Adipocyte (in vitro differentiated cells): ENCODE measurements around the gene CMKLR1.

ENCODE experiments used
- DNase-seq: peaks from one replicate; pipeline ENCODE4 v3.0.0-alpha.2; 2015; ENCODE audit warnings: low read depth
- H3K27me3 ChIP-seq: replicated peaks from 2 replicates; pipeline ENCODE4 v1.7.0; 2013; ENCODE audit warnings: mild to moderate bottlenecking, low read length, moderate library complexity; ENCODE audit not compliant: control insufficient read depth, insufficient read depth
- H3K36me3 ChIP-seq: 2 replicates; pipeline ENCODE4 v1.7.0; 2013; ENCODE audit warnings: low read length, mild to moderate bottlenecking, moderate library complexity; ENCODE audit not compliant: control insufficient read depth, insufficient read depth, severe bottlenecking
- H3K4me1 ChIP-seq: 2 replicates; pipeline ENCODE4 v1.7.0; 2013; ENCODE audit warnings: mild to moderate bottlenecking, low read length, moderate library complexity; ENCODE audit not compliant: control insufficient read depth, insufficient read depth
- H3K4me3 ChIP-seq: 2 replicates; pipeline ENCODE4 v1.7.0; 2013; ENCODE audit warnings: mild to moderate bottlenecking, low read length, moderate library complexity
- H3K9ac ChIP-seq: 2 replicates; pipeline ENCODE4 v1.7.0; 2013; ENCODE audit warnings: mild to moderate bottlenecking, low read length, moderate library complexity
- H3K9me3 ChIP-seq: 2 replicates; pipeline ENCODE4 v1.7.0; 2013; ENCODE audit warnings: mild to moderate bottlenecking, low read length, moderate library complexity; ENCODE audit not compliant: control insufficient read depth

Gene CMKLR1

DNA sequence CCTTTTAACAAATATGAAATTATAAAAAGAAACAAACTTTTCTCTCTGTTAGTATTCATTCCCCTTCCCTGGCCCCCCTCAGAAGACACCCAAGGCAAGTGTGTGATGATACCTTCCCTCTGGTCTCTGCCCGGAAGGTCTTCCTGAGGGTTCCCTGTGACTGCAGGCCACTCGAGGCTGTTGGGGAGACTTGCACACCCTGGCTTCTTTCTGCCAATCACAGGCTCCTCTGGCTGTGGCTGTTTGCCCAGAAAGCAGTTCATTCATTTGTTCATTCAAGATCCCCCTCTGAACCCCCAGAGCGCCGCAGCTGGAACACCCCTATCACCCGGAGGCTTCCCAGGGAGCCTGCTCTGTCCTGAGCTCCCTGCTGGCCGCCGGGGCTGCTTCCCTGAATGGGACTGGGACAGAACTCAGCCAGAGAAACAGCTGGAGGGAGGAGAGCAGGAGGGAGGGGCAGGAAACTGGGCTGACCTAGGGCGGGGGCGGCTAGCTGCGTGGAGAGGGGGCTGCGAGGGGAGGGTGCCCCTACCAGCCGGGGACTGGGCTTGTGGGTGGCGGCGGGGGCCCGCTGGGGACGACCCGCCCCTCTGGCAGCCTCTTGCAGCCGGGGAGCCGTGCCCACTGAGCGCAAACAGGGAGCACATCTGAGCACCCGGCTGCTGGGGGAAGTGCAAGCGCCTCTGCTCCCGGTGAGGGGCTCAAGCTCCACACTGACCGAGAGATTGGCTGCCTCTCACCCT lies at the start of gene CMKLR1:
Gene CMKLR1 (minus strand): TSS at position 397 of the 743 bp plus-strand sequence. CDS start 45,720 bp downstream, outside the sequence.
- peak; percentile 62 for DNase-seq
- Histone ChIP-seq H3K27me3 (no peaks in the 10 kb centered on the region), H3K9me3 (no peaks in the 10 kb centered on the region), H3K4me3 (peak within 1 kb of the TSS; percentile 62), H3K9ac (peak within 1 kb of the TSS; percentile 50), H3K4me1 (peaks cover 33% of the 10 kb centered on the region), H3K36me3 (no peaks in the 10 kb centered on the region)

DNA sequence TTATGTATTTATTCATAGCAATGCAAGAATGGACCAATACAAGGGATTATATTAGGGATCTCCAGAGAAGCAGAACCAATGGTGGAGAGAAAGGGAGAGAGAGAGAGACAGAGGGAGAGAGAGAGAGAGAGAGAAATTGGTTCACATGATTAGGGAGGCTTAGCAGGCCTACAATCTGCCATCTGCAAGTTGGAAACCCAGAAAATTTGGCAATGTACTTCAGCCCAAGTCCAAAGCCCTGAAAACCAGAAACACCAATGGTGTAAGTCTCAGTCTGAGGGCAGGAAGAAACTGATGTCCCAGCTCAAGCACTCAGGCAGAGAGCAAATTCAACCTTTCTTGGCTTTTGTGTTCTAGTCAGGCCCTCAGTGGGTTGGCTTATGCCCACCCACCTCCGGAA lies 48.7 kb upstream of the CMKLR1 start:
- Histone ChIP-seq H3K9ac (no peak overlapping the region), H3K27me3 (peaks cover 24% of the 10 kb centered on the region), H3K4me1 (no peaks in the 10 kb centered on the region), H3K9me3 (peaks cover 16% of the 10 kb centered on the region), H3K36me3 (no peaks in the 10 kb centered on the region), H3K4me3 (no peak overlapping the region)
- no peak for DNase-seq

DNA sequence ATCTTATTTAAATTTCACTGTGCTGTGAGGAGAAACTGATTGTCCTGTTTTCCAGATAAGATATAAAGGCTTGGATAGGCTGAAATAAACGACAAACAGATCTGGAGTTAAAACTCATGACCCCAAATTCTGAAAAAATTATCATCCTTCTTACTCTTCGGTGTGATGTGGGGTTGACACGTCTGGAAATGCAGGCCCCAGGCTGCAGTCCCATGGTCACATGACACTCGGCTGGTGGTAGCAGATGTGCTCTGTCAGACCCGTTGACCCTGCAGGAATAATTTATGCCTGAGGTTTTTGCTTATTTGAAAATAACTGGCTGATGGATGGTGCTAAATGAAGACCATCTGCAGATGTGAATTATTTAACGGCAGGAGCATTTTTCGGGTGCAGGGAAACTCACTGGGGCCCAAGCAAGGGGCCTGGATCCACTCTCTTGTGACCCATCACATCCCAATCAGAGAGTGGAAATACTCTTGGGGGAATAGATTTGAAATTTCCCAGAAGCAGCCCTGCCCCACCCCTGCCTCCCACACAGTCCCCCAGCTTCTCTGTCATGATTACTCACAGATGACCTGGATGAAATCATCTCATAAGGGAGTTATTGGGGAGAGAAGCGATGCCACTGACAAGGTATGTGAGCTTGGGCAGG lies 47.7 kb upstream of the CMKLR1 start:
- Histone ChIP-seq H3K9ac (no peak overlapping the region), H3K4me1 (no peaks in the 10 kb centered on the region), H3K27me3 (peaks cover 17% of the 10 kb centered on the region), H3K4me3 (no peak overlapping the region), H3K36me3 (no peaks in the 10 kb centered on the region), H3K9me3 (peaks cover 16% of the 10 kb centered on the region)
- no peak for DNase-seq

GRCh38 chr12:108382437-108382801 lies 43.3 kb upstream of the CMKLR1 start:
- no peak for DNase-seq
- H3K36me3 ChIP-seq: no peaks in the 10 kb centered on the region
- H3K4me3 ChIP-seq: no peak overlapping the region
- H3K27me3 ChIP-seq: peaks cover 13% of the 10 kb centered on the region
- H3K9ac ChIP-seq: no peak overlapping the region
- no peaks in the 10 kb centered on the region for H3K4me1 ChIP-seq
- peaks cover 27% of the 10 kb centered on the region for H3K9me3 ChIP-seq

- H3K9ac ChIP-seq: no peak overlapping the region
- peak; percentile 65 for DNase-seq
- peaks cover 13% of the 10 kb centered on the region for H3K27me3 ChIP-seq
Observed at GRCh38 chr12:108381787-108382436, 42.8 kb upstream of the CMKLR1 start.

DNA sequence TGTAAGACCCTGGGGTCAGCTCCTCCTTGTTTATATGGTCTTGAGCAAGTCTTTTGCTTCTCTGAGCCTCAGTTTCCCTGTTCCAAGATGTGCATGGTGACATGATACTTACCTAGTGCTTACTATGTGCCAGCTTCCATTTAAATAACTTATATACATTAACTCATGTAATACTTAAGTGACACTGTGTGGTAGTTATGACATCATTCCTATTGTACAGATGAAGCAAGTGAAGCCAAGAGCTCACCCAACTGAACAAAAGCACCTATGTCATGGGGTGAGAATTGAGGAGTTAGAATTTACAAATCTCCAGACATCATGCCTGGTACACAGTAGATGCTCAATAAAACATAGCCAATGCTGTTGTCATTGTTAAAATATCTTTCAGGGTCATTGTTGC lies 41.3 kb upstream of the CMKLR1 start:
- H3K4me1 ChIP-seq: no peaks in the 10 kb centered on the region
- no peaks in the 10 kb centered on the region for H3K36me3 ChIP-seq
- no peak overlapping the region for H3K4me3 ChIP-seq
- H3K9ac ChIP-seq: no peak overlapping the region
- H3K27me3 ChIP-seq: peaks cover 13% of the 10 kb centered on the region
- peaks cover 39% of the 10 kb centered on the region for H3K9me3 ChIP-seq
- no peak for DNase-seq

More at GRCh38 chr12:108381787-108382436, 42.8 kb upstream of the CMKLR1 start:
- Histone ChIP-seq H3K9me3 (peaks cover 32% of the 10 kb centered on the region), H3K4me3 (no peak overlapping the region), H3K36me3 (no peaks in the 10 kb centered on the region), H3K4me1 (no peaks in the 10 kb centered on the region)

GRCh38 chr12:108379823-108380222 lies 40.7 kb upstream of the CMKLR1 start:
- Histone ChIP-seq H3K9ac (no peak overlapping the region), H3K36me3 (no peaks in the 10 kb centered on the region), H3K9me3 (peaks cover 33% of the 10 kb centered on the region), H3K27me3 (peaks cover 13% of the 10 kb centered on the region), H3K4me3 (no peak overlapping the region), H3K4me1 (no peaks in the 10 kb centered on the region)
- DNase-seq: no peak

DNA sequence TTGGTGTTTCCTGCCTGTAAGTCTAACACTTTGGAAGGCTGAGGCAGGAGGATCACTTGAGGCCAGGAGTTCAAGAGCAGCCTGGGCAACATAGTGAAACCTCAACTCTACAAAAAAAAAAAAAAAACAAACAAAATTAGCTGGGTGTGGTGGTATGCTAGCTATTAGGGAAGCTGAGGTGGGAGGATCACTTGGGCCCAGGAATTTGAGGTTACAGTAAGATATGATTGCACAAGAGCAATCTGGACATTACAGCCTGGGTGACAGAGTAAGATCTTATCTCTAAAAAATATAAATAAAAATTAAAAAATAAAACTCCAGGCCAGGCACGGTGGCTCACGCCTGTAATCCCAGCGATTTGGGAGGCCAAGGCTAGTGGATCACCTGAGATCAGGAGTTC lies 39.8 kb upstream of the CMKLR1 start:
- no peaks in the 10 kb centered on the region for H3K4me1 ChIP-seq
- H3K9ac ChIP-seq: no peak overlapping the region
- no peaks in the 10 kb centered on the region for H3K36me3 ChIP-seq
- peaks cover 28% of the 10 kb centered on the region for H3K9me3 ChIP-seq
- no peak overlapping the region for H3K4me3 ChIP-seq
- DNase-seq: no peak
- peaks cover 13% of the 10 kb centered on the region for H3K27me3 ChIP-seq

DNA sequence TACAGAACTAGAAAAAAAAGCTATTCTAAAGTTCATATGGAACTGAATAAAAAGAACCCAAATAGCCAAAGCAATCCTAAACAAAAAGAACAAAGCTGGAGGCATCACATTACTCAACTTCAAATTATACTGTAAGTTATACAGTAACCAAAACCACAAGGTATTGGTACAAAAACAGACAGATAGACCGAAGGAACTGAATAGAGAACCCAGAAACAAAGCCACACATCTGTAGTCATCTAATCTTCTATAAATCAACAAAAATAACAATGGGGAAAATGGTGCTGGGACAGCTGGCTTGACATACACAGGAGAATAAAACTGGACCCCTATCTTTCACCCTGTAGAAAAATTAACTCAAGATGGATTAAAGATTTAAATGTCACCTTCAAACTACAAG lies 38.1 kb upstream of the CMKLR1 start:
- Histone ChIP-seq H3K4me3 (no peak overlapping the region), H3K9me3 (peaks cover 34% of the 10 kb centered on the region), H3K9ac (no peak overlapping the region), H3K4me1 (peaks cover 5% of the 10 kb centered on the region), H3K27me3 (peaks cover 13% of the 10 kb centered on the region), H3K36me3 (no peaks in the 10 kb centered on the region)
- DNase-seq: no peak

- H3K36me3 ChIP-seq: no peaks in the 10 kb centered on the region
- H3K4me1 ChIP-seq: peaks cover 14% of the 10 kb centered on the region
- no peak overlapping the region for H3K4me3 ChIP-seq
- H3K9ac ChIP-seq: no peak overlapping the region
- DNase-seq: no peak
- H3K27me3 ChIP-seq: peaks cover 5% of the 10 kb centered on the region
- peaks cover 34% of the 10 kb centered on the region for H3K9me3 ChIP-seq
Observed at GRCh38 chr12:108375986-108376663, 37.0 kb upstream of the CMKLR1 start.
